Right ventricle myocardium inferior (tissue), 1 donor: Measurements from ENCODE around the gene AGO3. TPM values are rescaled to one million over a fixed set of nuclear protein-coding genes. Genes with fewer than 3 reads are reported as not detected.
"Not testable (repeated sequence)": the region's sequence is repeated elsewhere in the genome, so short reads cannot be mapped to it uniquely, and the experiment has no call there.

ENCODE experiments used
- ATAC-seq: fragments of 200-7000 bp; cut with Tn5 transposase; one replicate; pipeline ENCODE4 v1.9.1; 2020; ENCODE audit warnings: mild to moderate bottlenecking, moderate library complexity
- DNase-seq: peaks from one replicate; pipeline ENCODE4 v3.0.0; 2021; ENCODE audit errors: missing footprints
- intact Hi-C: fragments of 100-400 bp; cut with DNase I; formaldehyde crosslinking; loops from one replicate; pipeline ENCODE4 v1.11.0; 2022
- total RNA-seq: library from RNA; stranded (reverse); fragmentation: NEBNext Ultra II Directional; extraction: Animal tissue kit (Norgen Biotek cat#: 25700); gene quantifications from one replicate; pipeline ENCODE4 v1.2.1, GENCODE V29; 2021
- donor health status: DM: no; HTN: yes; CAD: no; lungs with severe emphysema.

AGO3 gene
- total RNA-seq, 1 donor from 2014 or later: 12.0 TPM

- DNase-seq, intact Hi-C loops, ATAC-seq: not testable (repeated sequence)
Measured at GRCh38 chr1:35964277-35964676, 33.4 kb downstream of the AGO3 start.

GRCh38 chr1:35968396-35968795, 37.5 kb downstream of the AGO3 start:
- intact Hi-C loops: no loop called here
- DNase-seq (no peak), ATAC-seq (no peak)

- intact Hi-C loops: no loop called here
- DNase-seq: no peak
- no peak for ATAC-seq
Measured at GRCh38 chr1:35971601-35972000, 40.7 kb downstream of the AGO3 start.

GRCh38 chr1:35972631-35973030, 41.7 kb downstream of the AGO3 start:
- intact Hi-C loops, ATAC-seq, DNase-seq: not testable (repeated sequence)

- intact Hi-C loops: no loop called here
Measured at GRCh38 chr1:35980090-35980489, 49.2 kb downstream of the AGO3 start.

GRCh38 chr1:35988237-35988636, 57.3 kb downstream of the AGO3 start:
- intact Hi-C loops: no loop called here
- no peak for DNase-seq

More at GRCh38 chr1:35980090-35980489, 49.2 kb downstream of the AGO3 start:
- no peak for ATAC-seq
- DNase-seq: no peak

GRCh38 chr1:36006941-36007500, 76.1 kb downstream of the AGO3 start:
- ATAC-seq: no peak
- intact Hi-C loops: no loop called here
- no peak for DNase-seq

More at GRCh38 chr1:35988237-35988636, 57.3 kb downstream of the AGO3 start:
- ATAC-seq: no peak

GRCh38 chr1:36007741-36008140, 76.8 kb downstream of the AGO3 start:
- DNase-seq (no peak), ATAC-seq (no peak)
- intact Hi-C loops: no loop called here

GRCh38 chr1:36008546-36009197, 77.8 kb downstream of the AGO3 start:
- DNase-seq (no peak), ATAC-seq (no peak)
- intact Hi-C loops: no loop called here

- intact Hi-C loops: no loop called here
- DNase-seq (no peak), ATAC-seq (no peak)
Measured at GRCh38 chr1:36014722-36015220, 83.9 kb downstream of the AGO3 start.

- ATAC-seq: no peak
- intact Hi-C loops: no loop called here
Measured at GRCh38 chr1:36016686-36017085, 85.8 kb downstream of the AGO3 start.

GRCh38 chr1:36023098-36023769, 92.3 kb downstream of the AGO3 start:
- intact Hi-C loops: no loop called here
- ATAC-seq: no peak
- no peak for DNase-seq

More at GRCh38 chr1:36016686-36017085, 85.8 kb downstream of the AGO3 start:
- no peak for DNase-seq

GRCh38 chr1:36024024-36024423, 93.1 kb downstream of the AGO3 start:
- ATAC-seq, DNase-seq, intact Hi-C loops: not testable (repeated sequence)

- no peak for DNase-seq
- ATAC-seq: no peak
- intact Hi-C loops: no loop called here
Measured at GRCh38 chr1:36024847-36025246, 93.9 kb downstream of the AGO3 start.

GRCh38 chr1:36027766-36028165, 96.9 kb downstream of the AGO3 start:
- intact Hi-C loops: no loop called here
- no peak for ATAC-seq
- no peak for DNase-seq

GRCh38 chr1:36031441-36031840, 100.5 kb downstream of the AGO3 start:
- no peak for DNase-seq
- ATAC-seq: no peak
- intact Hi-C loops: no loop called here

- peak; percentile 42 for ATAC-seq
- no peak for DNase-seq
- intact Hi-C loops: no loop called here
Measured at GRCh38 chr1:36034692-36035091, 103.8 kb downstream of the AGO3 start.

GRCh38 chr1:36035154-36035553, 104.2 kb downstream of the AGO3 start:
- ATAC-seq: no peak
- intact Hi-C loops: no loop called here

GRCh38 chr1:36040238-36040637, 109.3 kb downstream of the AGO3 start:
- intact Hi-C loops: no loop called here
- ATAC-seq: no peak
- no peak for DNase-seq

More at GRCh38 chr1:36035154-36035553, 104.2 kb downstream of the AGO3 start:
- DNase-seq: no peak

- intact Hi-C loops: no loop called here
- no peak for DNase-seq
- ATAC-seq: no peak
Measured at GRCh38 chr1:36051821-36052220, 120.9 kb downstream of the AGO3 start.
